HCT116 (cell line): ENCODE measurements around the gene ACTR3C. TPM values are rescaled to one million over a fixed set of nuclear protein-coding genes. Genes with fewer than 3 reads are reported as not detected.

Experiments
- ATAC-seq: fragments of 200-7000 bp; cut with Tn5 transposase; 2 replicates; pipeline ENCODE4 v1.9.1; 2020; ENCODE audit warnings: mild to moderate bottlenecking, moderate library complexity
- BruUV-seq: library from RNA; stranded (reverse); fragments of 400-500 nt; replicated peaks from 2 replicates; lab custom pipeline; 2021; lab: Mats Ljungman, UMichigan
- CTCF ChIA-PET: fragments of 300-600 bp; sonication (Branson Sonifier 250); formaldehyde crosslinking; loops from one replicate; lab custom pipeline; 2021; ENCODE audit warnings: antibody characterized with exemption; lab: Charles Lee
- POLR2A ChIA-PET: fragments of 300-600, 350-600 bp; sonication (Branson Sonifier 250); formaldehyde crosslinking; loops from one replicate; lab custom pipeline; 2021; ENCODE audit warnings: antibody characterized with exemption; lab: Charles Lee
- RAD21 ChIA-PET, 2 experiments: fragments of 300-600 bp; sonication (Branson Sonifier 250); formaldehyde crosslinking; loops; one replicate each; lab custom pipeline; 2023; ENCODE audit warnings: low total read pairs in 2 of 2; ENCODE audit not compliant: uncharacterized antibody in 2 of 2, unreplicated experiment in 2 of 2, low non-redundant PET in 1 of 2; lab: Charles Lee
- DNase-seq: peaks from one replicate; pipeline ENCODE4 v3.0.0-alpha.2; 2010; ENCODE audit warnings: low read depth, low spot score
- H2AFZ ChIP-seq: fragments of 200-600 bp; shearing (Covaris generic), sonication (generic); 2 replicates; pipeline ENCODE4 v1.6.1; 2017; ENCODE audit warnings: low read depth, mixed run types, mixed read lengths, antibody characterized with exemption, low read length; ENCODE audit not compliant: poor library complexity, severe bottlenecking
- H3K27ac ChIP-seq: 2 replicates; pipeline ENCODE4 v1.5.1; 2012; ENCODE audit warnings: low read depth, low read length
- H3K27me3 ChIP-seq: fragments of 200-600 bp; sonication (generic); 2 replicates; pipeline ENCODE4 v1.6.1; 2016; ENCODE audit warnings: mixed run types, low read length, mixed read lengths; ENCODE audit not compliant: insufficient read depth
- H3K36me3 ChIP-seq, 2 experiments: fragments of 200-500 bp in 1 of 2; fragments of 200-600 bp in 1 of 2; sonication (Bioruptor generic) in 1 of 2; sonication (generic) in 1 of 2; 2 replicates each; pipeline versions ENCODE4 v1.5.1 to v1.6.1; 2014 to 2016; ENCODE audit warnings: low read length in 2 of 2, inconsistent platforms in 1 of 2, mixed read lengths in 1 of 2, mixed run types in 1 of 2; ENCODE audit not compliant: insufficient read depth in 2 of 2, control insufficient read depth in 1 of 2
- H3K4me1 ChIP-seq, 2 experiments: fragments of 200-600 bp in 1 of 2; sonication (generic) in 1 of 2; 2 replicates each; pipeline versions ENCODE4 v1.5.1 to v1.6.1; 2012 to 2017; ENCODE audit warnings: low read length in 2 of 2, inconsistent platforms in 1 of 2, mild to moderate bottlenecking in 1 of 2, mixed read lengths in 1 of 2, mixed run types in 1 of 2, moderate library complexity in 1 of 2; ENCODE audit not compliant: insufficient read depth in 2 of 2, control insufficient read depth in 1 of 2
- H3K4me2 ChIP-seq: fragments of 200-600 bp; sonication (generic); 2 replicates; pipeline ENCODE4 v1.6.1; 2017; ENCODE audit warnings: mixed run types, low read length, mixed read lengths
- H3K4me3 ChIP-seq, 2 experiments: fragments of 200-600 bp in 1 of 2; sonication (generic) in 1 of 2; replicated peaks in 1 of 2; 2 replicates each; pipeline ENCODE4 v1.5.1; 2011 to 2016; ENCODE audit warnings: low read length in 2 of 2, control low read depth in 1 of 2, low read depth in 1 of 2, mild to moderate bottlenecking in 1 of 2, mixed read lengths in 1 of 2, mixed run types in 1 of 2
- H3K79me2 ChIP-seq: fragments of 200-600 bp; sonication (generic); 2 replicates; pipeline ENCODE4 v1.6.1; 2017; ENCODE audit warnings: mild to moderate bottlenecking, mixed run types, low read length, moderate library complexity, mixed read lengths; ENCODE audit not compliant: insufficient read depth
- H3K9ac ChIP-seq: fragments of 200-600 bp; sonication (generic); 2 replicates; pipeline ENCODE4 v1.6.1; 2016; ENCODE audit warnings: low read length, mixed read lengths
- H3K9me2 ChIP-seq: fragments of 200-600 bp; sonication (generic), shearing (Covaris generic); 2 replicates; pipeline ENCODE4 v1.6.1; 2017; ENCODE audit warnings: mixed run types, mild to moderate bottlenecking, moderate library complexity; ENCODE audit not compliant: insufficient read depth
- H3K9me3 ChIP-seq, 2 experiments: fragments of 200-500 bp in 1 of 2; fragments of 200-600 bp in 1 of 2; sonication (Bioruptor generic) in 1 of 2; sonication (generic) in 1 of 2; 2 replicates each; pipeline ENCODE4 v1.6.1; 2014 to 2017; ENCODE audit warnings: low read length in 2 of 2, mixed read lengths in 2 of 2, inconsistent platforms in 1 of 2, low read depth in 1 of 2, mild to moderate bottlenecking in 1 of 2, mixed run types in 1 of 2, moderate library complexity in 1 of 2; ENCODE audit not compliant: control insufficient read depth in 1 of 2, insufficient read depth in 1 of 2
- H4K20me1 ChIP-seq: fragments of 200-600 bp; sonication (generic), shearing (Covaris generic); 2 replicates; pipeline ENCODE4 v1.6.1; 2017; ENCODE audit warnings: mixed run types, mild to moderate bottlenecking, moderate library complexity; ENCODE audit not compliant: insufficient read depth
- CEBPB ChIP-seq: IDR thresholded peaks from 2 replicates; pipeline ENCODE4 v1.6.1; 2012; ENCODE audit warnings: low read depth
- EGR1 ChIP-seq: IDR thresholded peaks from 2 replicates; pipeline ENCODE4 v1.6.1; 2012; ENCODE audit warnings: low read depth
- FOSL1 ChIP-seq: IDR thresholded peaks from 2 replicates; pipeline ENCODE4 v1.6.1; 2012; ENCODE audit warnings: low read depth
- POLR2A ChIP-seq: IDR thresholded peaks from 2 replicates; pipeline ENCODE4 v1.7.0; 2011; ENCODE audit warnings: borderline replicate concordance; ENCODE audit not compliant: insufficient read depth, insufficient read length; ENCODE audit errors: extremely low read depth
- RAD21 ChIP-seq: IDR thresholded peaks from 2 replicates; pipeline ENCODE4 v1.6.1; 2012; ENCODE audit warnings: low read depth, mild to moderate bottlenecking
- SRF ChIP-seq: IDR thresholded peaks from 2 replicates; pipeline ENCODE4 v1.6.1; 2012; ENCODE audit warnings: low read depth
- TCF7L2 ChIP-seq: IDR thresholded peaks from 2 replicates; pipeline ENCODE4 v1.7.0; 2011; ENCODE audit warnings: borderline replicate concordance, inconsistent platforms; ENCODE audit not compliant: insufficient read depth, insufficient read length; ENCODE audit errors: extremely low read depth
- intact Hi-C: fragments of 100-400 bp; cut with micrococcal nuclease; formaldehyde crosslinking; loops from 2 replicates; pipeline ENCODE4 v1.10.0; 2022
- total RNA-seq: library from RNA; stranded (reverse); gene quantifications from one replicate; pipeline ENCODE4 v1.2.1, GENCODE V29; 2021; ENCODE audit not compliant: unreplicated experiment
- TF ChIP-seq, protein P1 (sequence below): IDR thresholded peaks from 2 replicates; pipeline ENCODE4 v1.6.1; 2011; ENCODE audit warnings: mild to moderate bottlenecking, low read length, moderate library complexity; ENCODE audit not compliant: insufficient replicate concordance; ENCODE audit errors: extremely low read depth
- TF ChIP-seq, protein P2 (sequence below): IDR thresholded peaks from 2 replicates; pipeline ENCODE4 v1.6.1; 2012
- TF ChIP-seq, protein P3 (sequence below): IDR thresholded peaks from 2 replicates; pipeline ENCODE4 v1.6.1; 2012; ENCODE audit warnings: low read depth
- TF ChIP-seq, protein P4 (sequence below), 3 experiments: fragments of 200-600 bp in 1 of 3; sonication (generic) in 1 of 3; IDR thresholded peaks in 2 of 3; conservative IDR thresholded peaks in 1 of 3; 2 replicates each; pipeline ENCODE4 v1.5.1; 2012 to 2017; ENCODE audit warnings: low read depth in 2 of 3, low read length in 2 of 3, antibody characterized with exemption in 1 of 3, borderline replicate concordance in 1 of 3, control low read depth in 1 of 3, mild to moderate bottlenecking in 1 of 3, mixed read lengths in 1 of 3, mixed run types in 1 of 3, moderate library complexity in 1 of 3; ENCODE audit not compliant: insufficient read depth in 1 of 3

Gene ACTR3C
- total RNA-seq, 1 experiment from 2014 or later = 2.0 TPM

DNA sequence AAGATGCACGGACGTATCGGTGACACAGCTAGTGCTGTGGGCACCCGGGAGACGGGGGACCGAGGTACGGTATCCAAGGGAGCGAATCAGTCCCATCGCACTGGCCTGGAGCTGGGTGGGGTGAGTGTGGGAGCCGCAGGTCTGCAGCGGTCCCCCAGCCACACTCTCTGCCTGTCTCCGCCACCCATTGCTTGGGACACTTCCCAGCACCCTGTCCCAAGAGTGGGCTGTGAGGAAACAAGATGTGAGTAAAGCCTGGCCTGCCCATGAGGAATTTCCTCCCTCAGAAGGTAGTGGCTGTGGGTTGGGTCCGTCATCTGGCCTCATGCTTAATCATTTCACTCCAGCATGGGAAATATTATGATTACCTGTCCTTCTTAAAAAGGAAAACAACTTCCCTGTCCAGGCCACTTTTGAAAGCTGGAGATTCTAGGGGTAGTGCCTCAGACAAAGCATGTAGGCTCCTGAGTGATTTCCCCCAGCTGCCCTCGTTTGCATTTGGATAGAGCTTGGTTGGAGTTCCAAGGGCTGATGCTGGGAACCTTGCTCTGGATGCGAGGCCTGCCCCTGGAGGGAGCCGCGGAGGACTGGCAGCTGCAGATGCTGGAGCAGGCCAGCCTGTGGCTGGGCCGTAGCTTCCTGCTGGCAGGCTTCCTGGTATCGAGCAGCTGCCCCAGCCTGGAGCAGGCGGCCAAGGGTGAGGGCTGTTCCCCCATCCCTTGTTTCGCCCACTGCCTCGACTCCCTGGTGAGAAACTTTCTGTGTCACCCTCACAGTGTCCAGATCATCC is 6.2 kb upstream of the ACTR3C start:
- H3K9ac ChIP-seq = no peak overlapping the region
- peaks cover 5 to 7% of the 10 kb centered on the region in 2 experiments; a peak in 3 of 4 replicates for H3K4me1 ChIP-seq
- no peaks in the 10 kb centered on the region for H4K20me1 ChIP-seq
- no peak overlapping the region for H3K4me3 ChIP-seq
- DNase-seq = no peak
- H3K9me2 ChIP-seq = no peaks in the 10 kb centered on the region
- intact Hi-C loops = no loop called here
- H3K4me2 ChIP-seq = no peak overlapping the region
- POLR2A ChIA-PET = no interaction called here
- CTCF ChIA-PET = no interaction called here
- ATAC-seq = no peak
- TF ChIP-seq CEBPB = no peak
- no peak for TF ChIP-seq POLR2A
- no peak for TF ChIP-seq RAD21
- no peak for TF ChIP-seq SRF
- TF ChIP-seq, protein P1, sequence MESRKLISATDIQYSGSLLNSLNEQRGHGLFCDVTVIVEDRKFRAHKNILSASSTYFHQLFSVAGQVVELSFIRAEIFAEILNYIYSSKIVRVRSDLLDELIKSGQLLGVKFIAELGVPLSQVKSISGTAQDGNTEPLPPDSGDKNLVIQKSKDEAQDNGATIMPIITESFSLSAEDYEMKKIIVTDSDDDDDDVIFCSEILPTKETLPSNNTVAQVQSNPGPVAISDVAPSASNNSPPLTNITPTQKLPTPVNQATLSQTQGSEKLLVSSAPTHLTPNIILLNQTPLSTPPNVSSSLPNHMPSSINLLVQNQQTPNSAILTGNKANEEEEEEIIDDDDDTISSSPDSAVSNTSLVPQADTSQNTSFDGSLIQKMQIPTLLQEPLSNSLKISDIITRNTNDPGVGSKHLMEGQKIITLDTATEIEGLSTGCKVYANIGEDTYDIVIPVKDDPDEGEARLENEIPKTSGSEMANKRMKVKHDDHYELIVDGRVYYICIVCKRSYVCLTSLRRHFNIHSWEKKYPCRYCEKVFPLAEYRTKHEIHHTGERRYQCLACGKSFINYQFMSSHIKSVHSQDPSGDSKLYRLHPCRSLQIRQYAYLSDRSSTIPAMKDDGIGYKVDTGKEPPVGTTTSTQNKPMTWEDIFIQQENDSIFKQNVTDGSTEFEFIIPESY = no peak
- no peak for TF ChIP-seq FOSL1
- TF ChIP-seq TCF7L2 = no peak
- TF ChIP-seq, protein P2, sequence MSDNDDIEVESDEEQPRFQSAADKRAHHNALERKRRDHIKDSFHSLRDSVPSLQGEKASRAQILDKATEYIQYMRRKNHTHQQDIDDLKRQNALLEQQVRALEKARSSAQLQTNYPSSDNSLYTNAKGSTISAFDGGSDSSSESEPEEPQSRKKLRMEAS = no peak
- TF ChIP-seq, protein P3, sequence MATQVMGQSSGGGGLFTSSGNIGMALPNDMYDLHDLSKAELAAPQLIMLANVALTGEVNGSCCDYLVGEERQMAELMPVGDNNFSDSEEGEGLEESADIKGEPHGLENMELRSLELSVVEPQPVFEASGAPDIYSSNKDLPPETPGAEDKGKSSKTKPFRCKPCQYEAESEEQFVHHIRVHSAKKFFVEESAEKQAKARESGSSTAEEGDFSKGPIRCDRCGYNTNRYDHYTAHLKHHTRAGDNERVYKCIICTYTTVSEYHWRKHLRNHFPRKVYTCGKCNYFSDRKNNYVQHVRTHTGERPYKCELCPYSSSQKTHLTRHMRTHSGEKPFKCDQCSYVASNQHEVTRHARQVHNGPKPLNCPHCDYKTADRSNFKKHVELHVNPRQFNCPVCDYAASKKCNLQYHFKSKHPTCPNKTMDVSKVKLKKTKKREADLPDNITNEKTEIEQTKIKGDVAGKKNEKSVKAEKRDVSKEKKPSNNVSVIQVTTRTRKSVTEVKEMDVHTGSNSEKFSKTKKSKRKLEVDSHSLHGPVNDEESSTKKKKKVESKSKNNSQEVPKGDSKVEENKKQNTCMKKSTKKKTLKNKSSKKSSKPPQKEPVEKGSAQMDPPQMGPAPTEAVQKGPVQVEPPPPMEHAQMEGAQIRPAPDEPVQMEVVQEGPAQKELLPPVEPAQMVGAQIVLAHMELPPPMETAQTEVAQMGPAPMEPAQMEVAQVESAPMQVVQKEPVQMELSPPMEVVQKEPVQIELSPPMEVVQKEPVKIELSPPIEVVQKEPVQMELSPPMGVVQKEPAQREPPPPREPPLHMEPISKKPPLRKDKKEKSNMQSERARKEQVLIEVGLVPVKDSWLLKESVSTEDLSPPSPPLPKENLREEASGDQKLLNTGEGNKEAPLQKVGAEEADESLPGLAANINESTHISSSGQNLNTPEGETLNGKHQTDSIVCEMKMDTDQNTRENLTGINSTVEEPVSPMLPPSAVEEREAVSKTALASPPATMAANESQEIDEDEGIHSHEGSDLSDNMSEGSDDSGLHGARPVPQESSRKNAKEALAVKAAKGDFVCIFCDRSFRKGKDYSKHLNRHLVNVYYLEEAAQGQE = no peak
- TF ChIP-seq EGR1 = no peak
- TF ChIP-seq, protein P4, sequence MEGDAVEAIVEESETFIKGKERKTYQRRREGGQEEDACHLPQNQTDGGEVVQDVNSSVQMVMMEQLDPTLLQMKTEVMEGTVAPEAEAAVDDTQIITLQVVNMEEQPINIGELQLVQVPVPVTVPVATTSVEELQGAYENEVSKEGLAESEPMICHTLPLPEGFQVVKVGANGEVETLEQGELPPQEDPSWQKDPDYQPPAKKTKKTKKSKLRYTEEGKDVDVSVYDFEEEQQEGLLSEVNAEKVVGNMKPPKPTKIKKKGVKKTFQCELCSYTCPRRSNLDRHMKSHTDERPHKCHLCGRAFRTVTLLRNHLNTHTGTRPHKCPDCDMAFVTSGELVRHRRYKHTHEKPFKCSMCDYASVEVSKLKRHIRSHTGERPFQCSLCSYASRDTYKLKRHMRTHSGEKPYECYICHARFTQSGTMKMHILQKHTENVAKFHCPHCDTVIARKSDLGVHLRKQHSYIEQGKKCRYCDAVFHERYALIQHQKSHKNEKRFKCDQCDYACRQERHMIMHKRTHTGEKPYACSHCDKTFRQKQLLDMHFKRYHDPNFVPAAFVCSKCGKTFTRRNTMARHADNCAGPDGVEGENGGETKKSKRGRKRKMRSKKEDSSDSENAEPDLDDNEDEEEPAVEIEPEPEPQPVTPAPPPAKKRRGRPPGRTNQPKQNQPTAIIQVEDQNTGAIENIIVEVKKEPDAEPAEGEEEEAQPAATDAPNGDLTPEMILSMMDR (IDR thresholded peaks at IDR 0.05 in 2 of 3, conservative IDR thresholded peaks at IDR 0.05 in 1 of 3; ENCODE audit: borderline replicate concordance in 1 of 3, insufficient read depth in 1 of 3, low read depth in 2 of 3, low read length in 2 of 3) = no peak
- BruUV-seq = no TSS peak
- RAD21 ChIA-PET = no interaction called here
- no peaks in the 10 kb centered on the region for H3K9me3 ChIP-seq
- H3K36me3 ChIP-seq = peaks cover 0 to 3% of the 10 kb centered on the region in 2 experiments; a peak in 1 of 4 replicates
- no peaks in the 10 kb centered on the region for H3K27me3 ChIP-seq
- H3K79me2 ChIP-seq = no peaks in the 10 kb centered on the region
- no peak overlapping the region for H2AFZ ChIP-seq
- H3K27ac ChIP-seq = no peak overlapping the region
